NCI-H510A treated with DMSO at 0.1 percent for 48 hours (cell line): ENCODE data around the gene RHOH.

Source experiments
- DNase-seq: peaks from one replicate; lab custom pipeline; 2025; lab: John Stamatoyannopoulos, UW

The RHOH gene

GRCh38 chr4:40295572-40295971 is 98.7 kb downstream of the RHOH start:
- DNase-seq, result no peak
